Activated T-helper 9 cell treated with anti-CD3 and anti-CD28 coated beads, Interleukin-2, amount 50 U/mL, for 16 hours (primary cell): ENCODE measurements around the gene CFAP141.
A peak's percentile ranks its signal among the peaks of the same experiment; 100 is the strongest.
"Not testable (repeated sequence)": the region's sequence is repeated elsewhere in the genome, so short reads cannot be mapped to it uniquely, and the experiment has no call there.

Experiments
- DNase-seq: peaks from one replicate; pipeline ENCODE4 v3.0.0-alpha.2; 2020; ENCODE audit warnings: low read depth

Gene CFAP141

DNA sequence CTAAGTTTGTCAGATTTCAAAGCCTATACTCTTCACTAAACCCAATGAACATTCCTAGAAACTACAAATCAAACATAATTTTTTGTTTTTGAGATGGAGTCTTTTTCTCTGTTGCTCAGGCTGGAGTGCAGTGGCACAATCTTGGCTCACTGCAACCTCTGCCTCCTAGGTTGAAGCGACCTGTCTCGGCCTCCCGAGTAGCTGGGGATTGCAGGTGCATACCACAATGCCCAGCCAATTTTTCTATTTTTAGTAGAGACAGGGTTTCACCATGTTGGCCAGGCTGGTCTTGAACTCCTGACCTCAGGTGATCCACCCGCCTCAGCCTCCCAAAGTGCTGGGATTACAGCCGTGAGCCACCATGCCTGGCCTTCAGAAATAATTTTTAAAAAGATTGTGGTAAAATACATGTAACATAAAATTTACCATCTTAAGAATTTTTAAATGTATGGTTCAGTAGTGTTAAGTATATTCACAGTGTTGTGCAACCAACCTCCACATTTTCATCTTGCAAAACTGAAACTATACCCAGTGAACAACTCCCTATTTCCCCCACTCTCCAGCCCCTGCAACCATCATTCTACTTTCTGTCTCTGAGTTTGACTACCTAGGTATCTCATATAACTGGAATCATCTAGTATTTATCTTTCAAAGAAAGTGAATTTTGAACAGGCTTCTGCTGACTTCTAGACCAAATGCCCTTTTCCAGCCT lies 2.7 kb upstream of the CFAP141 start:
- DNase-seq = no peak

GRCh38 chr1:154207262-154207661 lies 1.1 kb upstream of the CFAP141 start:
- DNase-seq = no peak

DNA sequence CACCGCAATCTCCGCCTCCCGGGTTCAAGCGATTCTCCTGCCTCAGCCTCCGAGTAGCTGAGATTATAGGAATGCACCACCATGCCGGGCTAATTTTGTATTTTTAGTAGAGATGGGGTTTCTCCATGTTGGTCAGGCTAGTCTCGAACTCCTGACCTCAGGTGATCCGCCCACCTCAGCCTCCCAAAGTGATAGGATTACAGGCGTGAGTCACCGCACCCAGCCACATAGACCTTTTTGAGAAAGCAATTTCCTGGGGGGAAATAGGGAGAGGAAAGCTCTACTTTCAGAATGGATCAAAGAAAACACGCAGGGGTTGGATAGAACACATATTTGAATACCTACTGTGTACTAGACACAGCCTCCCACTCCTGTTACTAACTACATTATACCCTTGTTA lies 355 bp downstream of the CFAP141 start:
- not testable (repeated sequence) for DNase-seq

- no peak for DNase-seq
Observed at GRCh38 chr1:154199563-154199879, 6.6 kb downstream of the CFAP141 start.

DNA sequence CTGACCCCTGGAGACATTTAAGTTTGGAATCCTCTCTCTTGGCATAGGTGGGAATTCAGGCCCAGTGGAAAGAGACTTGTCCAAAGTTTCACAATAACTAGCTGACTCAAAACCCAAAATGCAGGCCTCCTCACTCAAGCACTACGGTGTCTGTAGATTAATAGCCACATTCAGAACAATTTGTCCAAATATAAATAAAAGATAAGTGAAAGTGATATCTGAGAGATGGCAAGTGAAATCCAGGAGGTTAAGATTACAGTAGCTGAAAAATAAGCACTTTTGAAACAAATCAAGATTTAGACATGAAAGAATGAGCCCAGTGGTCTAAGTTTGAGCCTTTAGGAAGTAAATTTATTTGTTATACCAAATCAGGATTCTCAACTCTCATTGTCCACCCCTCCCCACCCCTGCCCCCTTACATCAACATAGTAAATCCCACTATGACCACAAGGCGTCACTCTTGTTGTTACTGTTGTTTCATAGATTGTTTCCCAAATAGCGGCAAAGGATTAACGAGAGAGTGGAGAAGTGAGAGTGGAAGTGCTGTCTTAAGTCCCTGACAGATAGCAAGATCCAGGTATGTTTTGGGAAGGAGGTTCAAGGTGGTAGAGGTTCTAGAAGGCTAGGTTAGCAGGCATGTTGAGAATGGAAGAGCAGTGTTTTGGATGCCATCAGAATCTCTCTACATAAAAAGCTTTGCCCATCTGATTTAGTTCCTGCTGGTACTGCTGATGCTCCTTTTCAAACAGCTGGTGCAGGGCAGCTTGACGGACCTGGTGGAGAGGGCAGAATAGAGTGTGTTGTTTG lies 7.2 kb downstream of the CFAP141 start:
- DNase-seq = no peak

DNA sequence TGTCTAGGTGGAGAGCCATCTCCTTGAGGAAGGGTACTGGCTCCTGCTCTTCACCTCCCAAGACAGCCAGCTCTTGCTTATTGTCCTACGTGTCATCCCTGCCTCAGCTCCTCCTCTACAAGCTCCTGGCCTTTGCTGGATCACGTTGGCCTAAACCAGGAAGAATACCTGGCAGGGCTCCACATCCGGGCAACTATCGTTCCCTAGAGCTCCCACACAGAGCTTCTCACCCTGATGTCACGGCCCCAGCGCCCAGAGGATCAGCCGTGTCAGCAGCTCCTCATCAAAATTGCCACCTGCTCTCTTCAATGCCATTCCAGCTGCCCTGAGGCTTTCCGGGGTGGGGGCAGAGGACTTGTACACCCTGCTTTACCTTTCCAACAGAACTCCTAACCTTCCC lies 12.3 kb downstream of the CFAP141 start:
- DNase-seq = no peak

DNA sequence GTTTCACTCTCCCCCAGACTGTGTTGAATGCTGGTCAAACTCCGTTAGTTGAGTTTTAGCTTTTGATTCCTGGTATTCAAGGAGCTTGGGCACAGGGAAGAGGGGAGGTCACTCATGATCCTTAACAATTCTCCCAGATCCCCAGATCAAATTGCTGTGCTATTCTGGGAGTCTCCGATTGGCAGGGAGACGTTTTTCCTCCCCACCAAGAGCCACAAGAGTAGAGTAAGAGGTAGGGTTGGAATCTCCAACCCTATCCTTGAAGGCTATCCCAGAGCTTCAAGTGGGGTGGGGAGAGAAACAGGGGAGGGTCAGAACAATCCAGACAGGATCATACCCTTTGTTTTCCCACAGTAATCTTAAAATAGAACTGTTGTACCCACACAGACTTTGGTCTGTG lies 13.7 kb downstream of the CFAP141 start:
- DNase-seq = no peak

GRCh38 chr1:154191990-154192461 lies 14.1 kb downstream of the CFAP141 start, which contains the start of gene TPM3:
TSS of gene TPM3 (minus strand) at chr1:154192100. CDS start at chr1:154192018, 82 bp downstream.
- DNase-seq = no peak

- no peak for DNase-seq
Observed at GRCh38 chr1:154190550-154190949, 15.6 kb downstream of the CFAP141 start.

DNA sequence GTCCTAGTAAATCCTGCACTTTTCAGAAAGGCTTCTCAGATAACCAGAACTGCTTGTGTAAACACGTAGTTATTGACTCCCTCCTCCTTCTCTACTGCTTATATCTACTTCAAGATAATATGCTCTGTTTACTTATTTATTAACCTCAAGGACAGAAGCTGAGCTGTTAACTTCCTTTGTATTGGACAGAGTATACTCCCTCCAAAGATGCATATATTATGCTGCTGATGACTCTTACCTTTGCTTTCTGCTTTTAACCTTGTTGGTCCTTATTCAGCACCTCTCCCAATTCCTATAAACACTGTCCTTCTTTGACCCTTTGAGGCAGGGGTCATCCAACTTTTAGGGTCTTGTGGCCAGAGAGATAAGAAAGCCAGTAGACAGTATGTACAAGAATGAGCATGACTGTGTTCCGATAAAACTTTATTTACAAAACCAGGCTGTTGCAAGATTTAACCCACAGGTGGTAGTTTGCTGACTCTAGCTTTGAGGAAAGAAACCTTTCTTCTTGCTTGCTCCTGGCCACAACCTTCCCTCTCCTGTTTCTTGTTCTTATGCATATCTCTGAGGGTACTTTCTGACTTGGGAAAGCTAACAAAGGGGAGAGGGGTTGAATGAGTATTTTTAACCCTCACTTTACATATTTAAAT lies 19.2 kb downstream of the CFAP141 start:
- no peak for DNase-seq

DNA sequence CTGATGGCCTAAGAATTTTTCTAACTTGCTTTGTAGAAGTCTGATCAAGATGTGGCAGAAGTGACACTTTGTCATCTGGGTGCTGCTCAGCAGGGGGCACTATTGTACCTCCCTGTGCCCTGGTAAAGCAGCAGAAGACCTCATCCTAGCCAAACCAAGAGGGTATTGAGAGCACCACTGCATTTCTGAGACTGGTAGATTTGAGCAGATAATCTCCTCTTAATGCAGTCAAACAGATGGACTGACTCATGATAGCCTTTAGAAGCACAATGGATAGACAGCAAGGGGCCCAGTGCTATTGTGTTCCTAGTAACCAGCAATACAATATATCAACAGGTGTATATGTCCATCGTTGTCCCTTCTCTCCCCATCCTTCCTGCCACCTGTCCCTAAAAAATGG lies 20.0 kb downstream of the CFAP141 start:
- peak; percentile 46 for DNase-seq

- peak; percentile 93 for DNase-seq
Observed at GRCh38 chr1:154183046-154183915, 22.9 kb downstream of the CFAP141 start.

DNA sequence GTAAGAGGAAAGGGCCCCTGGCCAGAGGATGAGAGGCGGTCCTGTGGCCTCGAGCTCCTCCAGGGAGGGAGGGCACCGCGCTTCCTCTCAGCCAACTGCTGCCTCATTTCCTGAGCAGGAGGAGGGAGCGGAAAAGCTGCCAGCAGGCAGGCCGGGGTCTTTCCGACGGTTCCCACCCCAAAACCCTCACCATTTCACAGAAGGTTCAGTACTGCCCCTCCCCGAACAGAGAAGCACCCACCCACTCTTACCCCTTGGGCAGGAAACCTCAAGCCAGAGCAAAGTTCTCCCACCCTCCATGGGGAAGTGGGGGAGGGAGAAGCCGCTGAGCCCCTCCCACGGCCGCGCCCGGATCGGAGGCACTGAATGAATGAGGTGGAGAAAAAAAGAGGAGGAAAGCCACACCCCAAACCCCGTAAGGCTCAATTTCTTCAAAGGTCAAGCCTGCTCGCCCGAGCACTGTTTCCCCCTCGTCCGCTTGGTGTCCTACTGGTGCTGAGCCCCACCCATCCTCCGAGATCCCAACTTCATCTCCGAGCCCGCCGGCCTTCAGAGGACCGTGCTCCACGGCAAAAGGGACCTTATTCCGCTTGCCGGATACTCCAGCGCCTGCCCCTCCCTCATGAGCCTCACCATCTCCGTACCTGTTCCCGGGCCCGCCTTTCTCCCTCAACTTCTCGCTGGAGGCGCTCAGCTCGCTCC lies 23.6 kb downstream of the CFAP141 start:
- DNase-seq = peak; percentile 61

GRCh38 chr1:154181944-154182343 lies 24.2 kb downstream of the CFAP141 start:
- DNase-seq = no peak

DNA sequence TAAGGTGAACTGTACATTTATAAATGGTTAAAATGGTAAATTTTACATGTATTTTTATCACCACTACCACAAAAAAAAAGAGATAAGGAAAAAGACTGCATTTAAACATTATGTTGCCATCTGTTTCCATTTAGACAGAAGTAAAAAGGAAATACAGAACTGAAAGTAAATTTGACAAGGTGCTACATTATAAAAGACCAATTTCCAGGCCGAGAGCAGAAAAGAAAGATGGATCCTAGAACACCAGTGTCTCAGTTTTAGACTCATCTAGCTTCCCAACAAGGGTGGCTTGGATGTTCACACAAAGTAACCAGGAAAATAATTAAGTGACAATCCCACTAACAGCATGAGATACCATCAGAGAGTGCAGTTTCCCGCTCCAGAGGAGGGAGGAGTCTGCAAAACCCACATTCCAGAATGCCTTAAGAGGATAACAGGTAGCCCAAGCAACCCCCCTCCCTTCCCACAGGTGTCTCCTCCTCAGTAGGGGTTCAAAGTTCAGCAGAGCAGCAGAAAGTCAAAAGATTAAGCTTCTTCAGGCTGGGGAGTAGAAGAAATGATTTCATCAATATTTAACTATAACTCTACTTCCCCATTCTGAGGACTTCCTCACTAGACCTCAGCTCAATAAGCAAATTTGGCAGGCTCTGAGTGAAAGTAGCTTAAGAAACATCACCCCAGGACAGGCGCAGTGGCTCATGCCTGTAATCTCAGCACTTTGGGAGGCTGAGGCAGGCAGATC lies 26.0 kb downstream of the CFAP141 start:
- no peak for DNase-seq

GRCh38 chr1:154178911-154179811 lies 27.0 kb downstream of the CFAP141 start:
- DNase-seq = no peak

GRCh38 chr1:154178013-154178412 lies 28.1 kb downstream of the CFAP141 start:
- DNase-seq = no peak

DNA sequence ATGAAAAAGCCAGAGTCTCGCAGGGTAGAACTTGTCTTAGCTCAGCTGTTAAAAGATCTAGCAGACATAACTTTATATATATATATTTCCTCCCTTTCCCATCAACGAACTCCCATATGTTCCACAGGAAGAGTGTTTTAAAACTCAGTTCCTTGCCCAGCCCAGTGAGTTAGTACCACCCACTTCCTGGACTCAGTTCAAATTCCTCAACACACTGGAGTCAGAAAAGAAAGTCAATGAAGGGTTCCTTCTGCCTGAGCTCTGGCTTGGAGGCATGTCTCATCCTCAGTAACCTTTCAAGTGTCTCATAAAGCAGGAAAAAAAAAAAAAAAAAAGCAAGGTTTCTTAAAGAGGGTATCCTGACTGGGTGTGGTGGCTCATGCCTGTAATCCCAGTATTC lies 29.8 kb downstream of the CFAP141 start:
- DNase-seq = no peak

DNA sequence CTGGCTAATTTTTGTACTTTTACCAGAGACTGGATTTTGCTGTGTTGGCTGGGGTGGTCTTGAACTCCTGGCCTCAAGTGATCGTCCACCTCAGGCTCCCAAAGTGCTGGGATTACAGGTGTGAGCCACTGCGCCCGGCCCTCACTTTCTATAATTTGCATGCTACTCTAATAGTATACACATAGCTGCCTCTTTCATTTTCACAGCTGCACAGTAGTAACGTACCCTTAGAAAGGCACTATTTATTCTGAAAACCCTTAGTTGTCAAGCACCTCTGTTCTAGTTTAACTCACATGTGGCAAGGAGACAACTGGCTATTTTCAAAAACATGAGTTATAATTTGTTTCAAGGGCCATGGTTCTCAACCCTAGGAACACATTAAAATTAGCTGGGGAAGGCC lies 31.5 kb downstream of the CFAP141 start:
- no peak for DNase-seq

GRCh38 chr1:154171880-154172279 lies 34.3 kb downstream of the CFAP141 start:
- no peak for DNase-seq
